ENCODE results near the gene MNX1. TPM values are rescaled to one million over a fixed set of nuclear protein-coding genes. Genes with fewer than 3 reads are reported as not detected.

Gene MNX1
- total and polyA plus RNA-seq, 2 donors (not counting 3 experiments of a cell fraction or from before 2014, with no cell fraction given) = not detected

DNA sequence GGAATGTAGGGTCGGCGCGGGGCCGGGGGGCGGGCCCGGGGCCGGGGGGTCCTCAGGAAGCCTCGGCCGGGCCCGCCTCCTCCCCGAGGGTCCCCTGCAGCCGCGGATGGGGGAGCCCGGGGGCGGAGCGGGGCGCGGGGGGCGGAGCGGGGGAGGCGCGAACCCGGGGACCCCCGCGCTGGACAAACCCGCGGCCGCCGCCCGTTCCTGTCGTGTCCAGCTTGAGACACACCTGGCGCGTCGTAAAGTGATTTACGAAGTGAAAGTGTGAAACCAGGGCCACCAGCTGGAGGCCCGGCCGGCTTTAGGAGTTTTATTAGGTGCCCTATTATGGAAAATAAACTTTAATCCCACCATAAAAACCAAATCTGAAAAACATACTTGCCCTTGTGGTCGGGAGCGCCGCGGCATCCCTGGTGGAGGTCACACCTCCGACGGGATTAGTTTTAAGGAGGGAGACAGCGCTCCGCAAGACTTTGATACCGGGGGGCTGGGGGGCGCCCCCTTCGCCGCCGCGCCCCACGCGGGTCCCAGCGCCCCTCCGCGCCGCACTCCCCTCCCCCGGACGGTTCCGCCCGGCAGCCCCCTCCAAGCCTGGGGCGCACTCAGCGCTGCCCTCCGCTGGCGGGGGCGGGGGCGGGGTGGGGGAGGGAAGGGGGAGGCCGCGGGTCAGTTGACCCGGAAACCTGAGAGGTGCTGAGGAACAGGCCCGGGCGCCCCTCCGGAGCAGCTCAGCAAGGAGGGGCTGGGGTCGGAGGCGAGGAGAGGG is 10.3 kb downstream of the MNX1 start:
- Histone ChIP-seq H3K9ac (replicated peaks; ENCODE audit: extremely low read depth, insufficient read depth, low read length) (no peak overlapping the region), H3K4me1 (ENCODE audit: control insufficient read depth, extremely low read depth, insufficient read depth, low read length) (peaks cover 8% of the 10 kb centered on the region), H3K4me2 (ENCODE audit: insufficient read depth, low read length) (peak overlapping the region; percentile 75), H3K9me1 (replicated peaks; ENCODE audit: control insufficient read depth, extremely low read depth, insufficient read depth, low read length) (no peaks in the 10 kb centered on the region), H3K9me3 (replicated peaks; ENCODE audit: control insufficient read depth, insufficient read depth, low read length) (no peaks in the 10 kb centered on the region), H3K79me2 (ENCODE audit: control insufficient read depth, insufficient read depth, low read length) (no peaks in the 10 kb centered on the region), H3K27me3 (ENCODE audit: control insufficient read depth in 2 of 2, insufficient read depth in 2 of 2, low read length in 2 of 2) (peaks cover 69 to 90% of the 10 kb centered on the region in 2 experiments), H2AFZ (ENCODE audit: low read depth, low read length) (no peak overlapping the region), H3K27ac (ENCODE audit: insufficient read depth, low read depth, low read length) (no peak overlapping the region), H3K36me3 (ENCODE audit: control insufficient read depth in 2 of 2, extremely low read depth in 1 of 2, insufficient read depth in 2 of 2, low read length in 2 of 2) (no peaks in the 10 kb centered on the region), H3K4me3 (replicated peaks in 1 of 3; ENCODE audit: insufficient read depth in 1 of 3, low read depth in 1 of 3, low read length in 3 of 3) (peak overlapping the region in 1 of 3 experiments; percentile 22), H4K20me1 (replicated peaks; ENCODE audit: control insufficient read depth, extremely low read depth, insufficient read depth, low read length) (no peaks in the 10 kb centered on the region)
- POLR2A ChIA-PET = no interaction called here
- FAIRE-seq = no peak
- no peak for DNase-seq (ENCODE audit: low read depth, low spot score)
- BruUV-seq (replicated peaks) = no TSS peak
- intact Hi-C loops (cut with micrococcal nuclease) = loop anchor here (5.0 kb wide), 1 partner anchor 137 kb away; the partner anchor contains the start of gene UBE3C
- dilution Hi-C loops (cut with MboI; ENCODE audit: extremely low pct_ligation_motif_present, low sequenced_read_pairs) = no loop called here
- CTCF ChIA-PET = no interaction called here
- peak; percentile 84 for TF ChIP-seq EZH2 (IDR thresholded peaks at IDR 0.05; ENCODE audit: borderline replicate concordance, low read depth, low read length, severe bottlenecking)
- no peak for TF ChIP-seq FOS (IDR thresholded peaks at IDR 0.05; ENCODE audit: borderline replicate concordance, insufficient read depth, low read length)

DNA sequence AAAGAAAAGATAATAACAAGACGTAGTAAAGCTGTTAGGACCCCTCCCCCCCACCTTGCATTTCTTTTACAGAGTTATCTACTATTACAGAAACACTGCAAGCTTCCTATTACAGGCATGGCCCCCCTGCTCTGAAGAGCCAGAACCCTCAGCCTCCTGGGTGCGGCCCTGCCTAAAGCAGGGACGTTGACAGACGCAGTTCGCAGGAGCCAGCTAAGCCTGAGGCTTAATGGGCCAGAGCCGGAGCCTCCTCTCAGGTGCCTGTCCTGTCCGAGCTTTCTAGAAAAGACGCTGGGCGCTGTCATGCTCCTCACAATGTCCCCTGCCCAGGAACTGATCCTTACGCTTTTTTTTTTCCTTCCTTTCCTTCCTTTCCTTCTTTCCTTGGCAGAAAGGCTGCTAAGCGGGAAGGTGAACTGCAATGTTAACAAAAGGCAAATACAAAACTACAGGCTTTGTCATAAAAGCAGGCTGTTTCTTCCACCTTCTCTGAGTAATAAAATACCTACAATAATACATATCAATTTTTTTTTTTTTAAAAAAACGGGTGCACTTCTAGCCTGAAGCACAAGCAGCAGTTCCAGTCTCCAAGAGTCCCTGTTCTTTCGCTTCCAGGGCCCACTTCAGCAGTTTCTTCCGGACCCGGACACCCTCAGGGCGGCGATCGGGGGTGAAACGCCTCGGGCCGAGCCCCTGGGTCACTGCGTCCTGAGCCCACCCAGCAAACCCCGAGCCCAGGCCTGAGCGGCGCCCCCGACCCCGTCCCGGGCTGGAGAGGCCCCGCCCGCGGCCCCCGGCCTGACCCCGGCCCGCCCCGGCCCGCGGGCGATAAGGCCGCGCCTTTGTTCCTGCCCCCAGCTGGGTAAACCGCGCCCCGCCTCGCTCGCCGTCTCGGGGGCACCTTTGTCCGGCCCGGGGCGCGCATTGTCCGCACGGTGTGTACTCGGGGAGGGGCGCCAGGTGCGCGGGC is 11.2 kb downstream of the MNX1 start:
- Histone ChIP-seq H3K27ac (ENCODE audit: insufficient read depth, low read depth, low read length) (no peak overlapping the region), H4K20me1 (replicated peaks; ENCODE audit: control insufficient read depth, extremely low read depth, insufficient read depth, low read length) (no peaks in the 10 kb centered on the region), H3K27me3 (ENCODE audit: control insufficient read depth in 2 of 2, insufficient read depth in 2 of 2, low read length in 2 of 2) (peaks cover 62 to 81% of the 10 kb centered on the region in 2 experiments), H3K36me3 (ENCODE audit: control insufficient read depth in 2 of 2, extremely low read depth in 1 of 2, insufficient read depth in 2 of 2, low read length in 2 of 2) (no peaks in the 10 kb centered on the region), H3K4me3 (replicated peaks in 1 of 3; ENCODE audit: insufficient read depth in 1 of 3, low read depth in 1 of 3, low read length in 3 of 3) (peak overlapping the region in 1 of 3 experiments; percentile 22), H3K9me1 (replicated peaks; ENCODE audit: control insufficient read depth, extremely low read depth, insufficient read depth, low read length) (no peaks in the 10 kb centered on the region), H3K9me3 (replicated peaks; ENCODE audit: control insufficient read depth, insufficient read depth, low read length) (no peaks in the 10 kb centered on the region), H3K9ac (replicated peaks; ENCODE audit: extremely low read depth, insufficient read depth, low read length) (no peak overlapping the region), H3K4me1 (ENCODE audit: control insufficient read depth, extremely low read depth, insufficient read depth, low read length) (peaks cover 8% of the 10 kb centered on the region), H3K4me2 (ENCODE audit: insufficient read depth, low read length) (no peak overlapping the region), H3K79me2 (ENCODE audit: control insufficient read depth, insufficient read depth, low read length) (no peaks in the 10 kb centered on the region), H2AFZ (ENCODE audit: low read depth, low read length) (no peak overlapping the region)
- dilution Hi-C loops (cut with MboI; ENCODE audit: extremely low pct_ligation_motif_present, low sequenced_read_pairs) (no loop called here), intact Hi-C loops (cut with micrococcal nuclease) (no loop called here)
- DNase-seq (ENCODE audit: low read depth, low spot score) = no peak
- TF ChIP-seq EZH2 (IDR thresholded peaks at IDR 0.05; ENCODE audit: borderline replicate concordance, low read depth, low read length, severe bottlenecking) = peak; percentile 77
- TF ChIP-seq JUN (IDR thresholded peaks at IDR 0.05; ENCODE audit: borderline replicate concordance, insufficient read depth, insufficient read length, low read depth) = no peak
- FAIRE-seq = no peak
- ChIA-PET CTCF (no interaction called here), POLR2A (no interaction called here)
- no TSS peak for BruUV-seq (replicated peaks)

All from endothelial cell of umbilical vein (primary cell).